NT2/D1 (cell line): ENCODE results near the gene SLC36A4.
"Not testable (repeated sequence)": the region's sequence is repeated elsewhere in the genome, so short reads cannot be mapped to it uniquely, and the experiment has no call there.

Source experiments
- SUZ12 ChIP-seq: IDR thresholded peaks from 2 replicates; pipeline ENCODE4 v1.6.1; 2011; ENCODE audit not compliant: insufficient read length, insufficient read depth; ENCODE audit errors: extremely low read depth
- YY1 ChIP-seq: IDR thresholded peaks from 2 replicates; pipeline ENCODE4 v1.6.1; 2011; ENCODE audit not compliant: insufficient read length, insufficient read depth
- ZNF274 ChIP-seq: IDR thresholded peaks from 2 replicates; pipeline ENCODE4 v1.6.1; 2011; ENCODE audit warnings: mild to moderate bottlenecking, low read depth, low read length

- not testable (repeated sequence) for TF ChIP-seq YY1, ZNF274, SUZ12
Measured at GRCh38 chr11:93246790-93247189, 49.0 kb upstream of the SLC36A4 start.
